Natural killer cell (primary cell): Measurements from ENCODE around the gene MRI1. TPM values are rescaled to one million over a fixed set of nuclear protein-coding genes. Genes with fewer than 3 reads are reported as not detected.

ENCODE experiments used
- ATAC-seq, 3 donors: fragments of 150-1000 bp in 2 of 3; fragments of 200-7000 bp in 1 of 3; cut with Tn5 transposase; 1 replicate in 1 of 3; 2 replicates in 2 of 3; pipeline ENCODE4 v1.10.0; 2021; ENCODE audit warnings: mild to moderate bottlenecking in 2 of 3, moderate library complexity in 2 of 3
- DNase-seq, 2 donors: peaks; one replicate each; pipeline versions ENCODE4 v3.0.0 to v3.0.0-alpha.2; 2013 to 2021; ENCODE audit warnings: mixed read lengths in 1 of 2
- H3K27ac ChIP-seq: one replicate; pipeline ENCODE4 v1.5.1; 2013; ENCODE audit warnings: mild to moderate bottlenecking, low read length
- H3K27me3 ChIP-seq: one replicate; pipeline ENCODE4 v1.6.1; 2013; ENCODE audit warnings: low read length; ENCODE audit not compliant: control insufficient read depth, insufficient read depth
- H3K36me3 ChIP-seq: one replicate; pipeline ENCODE4 v1.6.1; 2013; ENCODE audit warnings: low read length; ENCODE audit not compliant: control insufficient read depth, insufficient read depth
- H3K4me1 ChIP-seq: one replicate; pipeline ENCODE4 v1.6.1; 2013; ENCODE audit warnings: low read length; ENCODE audit not compliant: control insufficient read depth, insufficient read depth
- H3K4me3 ChIP-seq: one replicate; pipeline ENCODE4 v1.5.1; 2013; ENCODE audit warnings: low read length
- H3K9me3 ChIP-seq: one replicate; pipeline ENCODE4 v1.6.1; 2013; ENCODE audit warnings: low read length; ENCODE audit not compliant: control insufficient read depth, insufficient read depth
- H3K27ac Mint-ChIP-seq, 2 donors: one replicate each; pipeline ENCODE4 v1.8.0; 2022; ENCODE audit warnings: mild to moderate bottlenecking in 2 of 2, mixed read lengths in 2 of 2, moderate library complexity in 1 of 2
- H3K27me3 Mint-ChIP-seq, 2 donors: one replicate each; pipeline ENCODE4 v1.8.0; 2022; ENCODE audit warnings: low read depth in 2 of 2, mixed read lengths in 2 of 2
- H3K36me3 Mint-ChIP-seq: one replicate; pipeline ENCODE4 v1.8.0; 2022; ENCODE audit warnings: mixed read lengths
- H3K4me1 Mint-ChIP-seq, 2 donors: one replicate each; pipeline ENCODE4 v1.8.0; 2022; ENCODE audit warnings: mixed read lengths in 2 of 2
- H3K4me3 Mint-ChIP-seq: one replicate; pipeline ENCODE4 v1.8.0; 2022; ENCODE audit warnings: mild to moderate bottlenecking, moderate library complexity, mixed read lengths
- H3K9me3 Mint-ChIP-seq, 2 donors: one replicate each; pipeline ENCODE4 v1.8.0; 2022; ENCODE audit warnings: mixed read lengths in 2 of 2
- CTCF ChIP-seq: fragments of 200-600 bp; IDR thresholded peaks from one replicate; pipeline ENCODE4 v1.8.0; 2022; ENCODE audit warnings: antibody characterized with exemption
- WGBS: methylation state at CpG from one replicate; pipeline ENCODE4 v1.1.7; 2013; ENCODE audit warnings: missing lambda C conversion rate; ENCODE audit not compliant: insufficient coverage; 5-methylcytosine and 5-hydroxymethylcytosine counted together
- intact Hi-C: fragments of 100-400 bp; cut with micrococcal nuclease; formaldehyde crosslinking; loops from one replicate; pipeline ENCODE4 v1.14.2; 2022
- total RNA-seq, 4 donors: library from RNA; stranded (reverse); fragments of 120-200 nt in 1 of 4; gene quantifications; one replicate each; pipeline versions ENCODE4 v1.2.3 to v1.2.4, GENCODE V29; 2013 to 2022

The MRI1 gene
- total RNA-seq, 3 donors from 2014 or later (not counting 1 experiment from before 2014, with no cell fraction given) = 25.7 to 35.4 (median 26.7) TPM

DNA sequence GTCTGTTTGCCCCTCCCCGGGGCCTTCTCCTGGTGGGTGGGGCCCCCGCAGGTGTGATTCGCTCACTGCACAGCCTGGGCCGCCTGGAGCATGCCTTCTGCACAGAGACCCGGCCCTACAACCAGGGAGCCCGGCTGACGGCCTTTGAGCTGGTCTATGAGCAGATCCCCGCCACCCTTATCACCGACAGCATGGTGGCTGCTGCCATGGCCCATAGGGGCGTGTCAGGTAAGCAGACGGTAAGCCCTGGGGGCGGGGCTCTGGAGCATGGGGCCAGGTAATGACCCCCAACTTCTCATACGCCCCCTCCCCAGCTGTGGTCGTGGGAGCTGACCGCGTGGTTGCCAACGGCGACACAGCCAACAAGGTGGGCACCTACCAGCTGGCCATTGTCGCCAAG, 4.2 kb downstream of the MRI1 start:
- 96% methylated on average over 19 of the region's 19 CpGs for WGBS
- H3K9me3 Mint-ChIP-seq = no peaks in the 10 kb centered on the region
- H3K27ac Mint-ChIP-seq = no peak overlapping the region
- intact Hi-C loops = no loop called here
- Histone ChIP-seq H3K27ac (no peak overlapping the region), H3K4me1 (peaks cover 16% of the 10 kb centered on the region), H3K9me3 (no peaks in the 10 kb centered on the region), H3K4me3 (no peak overlapping the region), H3K27me3 (no peaks in the 10 kb centered on the region), H3K36me3 (peaks cover 16% of the 10 kb centered on the region)
- H3K4me1 Mint-ChIP-seq = peaks cover 10 to 15% of the 10 kb centered on the region in 2 donors
- H3K36me3 Mint-ChIP-seq = no peaks in the 10 kb centered on the region
- H3K4me3 Mint-ChIP-seq = no peak overlapping the region
- H3K27me3 Mint-ChIP-seq = no peaks in the 10 kb centered on the region
- ATAC-seq (no peak), DNase-seq (no peak)
- no peak for TF ChIP-seq CTCF

GRCh38 chr19:13770013-13770635, 5.8 kb downstream of the MRI1 start:
- TF ChIP-seq CTCF = no peak
- Mint-ChIP-seq H3K27ac (no peak overlapping the region), H3K36me3 (no peaks in the 10 kb centered on the region), H3K4me1 (peaks cover 20 to 25% of the 10 kb centered on the region in 2 donors), H3K27me3 (no peaks in the 10 kb centered on the region), H3K4me3 (no peak overlapping the region), H3K9me3 (no peaks in the 10 kb centered on the region)
- Histone ChIP-seq H3K27me3 (no peaks in the 10 kb centered on the region), H3K27ac (no peak overlapping the region), H3K4me1 (peaks cover 12% of the 10 kb centered on the region), H3K9me3 (no peaks in the 10 kb centered on the region), H3K36me3 (peaks cover 16% of the 10 kb centered on the region), H3K4me3 (no peak overlapping the region)
- intact Hi-C loops = no loop called here
- WGBS = 93% methylated on average over 16 of the region's 16 CpGs
- ATAC-seq (no peak), DNase-seq (no peak)

- Histone ChIP-seq H3K27me3 (no peaks in the 10 kb centered on the region), H3K4me1 (peaks cover 14% of the 10 kb centered on the region), H3K36me3 (peaks cover 22% of the 10 kb centered on the region), H3K27ac (peak within 1 kb of the TSS; percentile 63), H3K9me3 (no peaks in the 10 kb centered on the region), H3K4me3 (peak within 1 kb of the TSS; percentile 63)
- DNase-seq = peak; percentile 77 to 94
- peak; percentile 99 to 100 (median 99) for ATAC-seq
- peak within 1 kb of the TSS; percentile 100 for H3K4me3 Mint-ChIP-seq
- H3K27ac Mint-ChIP-seq = peak within 1 kb of the TSS; percentile 93 to 95
- under 1% methylated on average over 61 of the region's 61 CpGs for WGBS
- H3K4me1 Mint-ChIP-seq = peaks cover 19 to 28% of the 10 kb centered on the region in 2 donors
- TF ChIP-seq CTCF = no peak
- no peaks in the 10 kb centered on the region for H3K9me3 Mint-ChIP-seq
- no peaks in the 10 kb centered on the region for H3K27me3 Mint-ChIP-seq
- no peaks in the 10 kb centered on the region for H3K36me3 Mint-ChIP-seq
- intact Hi-C loops = loop anchor here (1.0 kb wide), 1 partner anchor 21 kb away; the partner anchor contains the start of gene ZSWIM4
Observed at GRCh38 chr19:13774217-13775191, 10.2 kb downstream of the MRI1 start, which contains the start of gene C19orf53. C19orf53 (plus strand) TSS chr19:13774456; CDS start chr19:13774478, 22 bp downstream.
